Cerebellar nuclear complex (tissue), 1 donor: ENCODE data around the gene PCDHB2.
"Not testable (repeated sequence)": the region's sequence is repeated elsewhere in the genome, so short reads cannot be mapped to it uniquely, and the experiment has no call there.

Experiments used
- DNase-seq, 2 experiments: peaks; one replicate each; lab custom pipeline; 2025; lab: John Stamatoyannopoulos, UW

The PCDHB2 gene

DNA sequence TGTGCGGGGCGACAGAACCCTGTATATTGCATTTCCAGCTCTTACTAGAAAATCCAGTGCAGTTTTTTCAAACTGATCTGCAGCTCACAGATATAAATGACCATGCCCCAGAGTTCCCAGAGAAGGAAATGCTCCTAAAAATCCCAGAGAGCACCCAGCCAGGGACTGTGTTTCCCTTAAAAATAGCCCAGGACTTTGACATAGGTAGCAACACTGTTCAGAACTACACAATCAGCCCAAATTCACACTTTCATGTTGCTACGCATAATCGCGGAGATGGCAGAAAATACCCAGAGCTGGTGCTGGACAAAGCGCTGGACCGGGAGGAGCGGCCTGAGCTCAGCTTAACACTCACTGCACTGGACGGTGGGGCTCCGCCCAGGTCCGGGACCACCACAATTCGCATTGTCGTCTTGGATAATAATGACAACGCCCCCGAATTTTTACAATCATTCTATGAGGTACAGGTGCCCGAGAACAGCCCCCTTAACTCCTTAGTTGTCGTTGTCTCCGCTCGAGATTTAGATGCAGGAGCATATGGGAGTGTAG, 41.4 kb downstream of the PCDHB2 start:
- DNase-seq, result no peak

DNA sequence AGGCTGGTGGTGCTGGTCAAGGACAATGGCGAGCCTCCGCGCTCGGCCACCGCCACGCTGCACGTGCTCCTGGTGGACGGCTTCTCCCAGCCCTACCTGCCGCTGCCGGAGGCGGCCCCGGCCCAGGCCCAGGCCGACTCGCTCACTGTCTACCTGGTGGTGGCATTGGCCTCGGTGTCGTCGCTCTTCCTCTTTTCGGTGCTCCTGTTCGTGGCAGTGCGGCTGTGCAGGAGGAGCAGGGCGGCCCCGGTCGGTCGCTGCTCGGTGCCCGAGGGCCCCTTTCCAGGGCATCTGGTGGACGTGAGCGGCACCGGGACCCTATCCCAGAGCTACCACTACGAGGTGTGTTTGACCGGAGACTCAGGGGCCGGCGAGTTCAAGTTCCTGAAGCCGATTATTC, 42.9 kb downstream of the PCDHB2 start:
- not testable (repeated sequence) for DNase-seq
